Measurements from ENCODE around the gene NRXN3. TPM values are rescaled to one million over a fixed set of nuclear protein-coding genes. Genes with fewer than 3 reads are reported as not detected.

NRXN3 gene
- total RNA-seq, 1 donor, result 2.5 TPM

- Histone ChIP-seq H3K36me3 (ENCODE audit: insufficient read depth, low read length) (no peaks in the 10 kb centered on the region), H3K9me3 (ENCODE audit: low read depth, low read length) (no peaks in the 10 kb centered on the region), H3K79me2 (ENCODE audit: insufficient read depth, low read length) (no peaks in the 10 kb centered on the region), H3K4me3 (ENCODE audit: insufficient read depth, low read length) (no peak overlapping the region), H4K20me1 (ENCODE audit: insufficient read depth, low read length) (no peaks in the 10 kb centered on the region), H2AFZ (ENCODE audit: low read length) (no peak overlapping the region), H3K4me1 (ENCODE audit: insufficient read depth, low read length) (no peaks in the 10 kb centered on the region), H3K4me2 (ENCODE audit: insufficient read depth, low read length) (no peak overlapping the region), H3K27ac (ENCODE audit: low read depth, low read length) (no peak overlapping the region), H3K27me3 (ENCODE audit: insufficient read depth, low read length) (no peaks in the 10 kb centered on the region)
- peak; percentile 71 for TF ChIP-seq CTCF (IDR thresholded peaks at IDR 0.05; ENCODE audit: extremely low read depth, low read depth, low read length)
- no peak for DNase-seq (ENCODE audit: insufficient read length, low spot score, missing footprints)
Measured at GRCh38 chr14:78902010-78902623, 731.9 kb downstream of the NRXN3 start.

DNA sequence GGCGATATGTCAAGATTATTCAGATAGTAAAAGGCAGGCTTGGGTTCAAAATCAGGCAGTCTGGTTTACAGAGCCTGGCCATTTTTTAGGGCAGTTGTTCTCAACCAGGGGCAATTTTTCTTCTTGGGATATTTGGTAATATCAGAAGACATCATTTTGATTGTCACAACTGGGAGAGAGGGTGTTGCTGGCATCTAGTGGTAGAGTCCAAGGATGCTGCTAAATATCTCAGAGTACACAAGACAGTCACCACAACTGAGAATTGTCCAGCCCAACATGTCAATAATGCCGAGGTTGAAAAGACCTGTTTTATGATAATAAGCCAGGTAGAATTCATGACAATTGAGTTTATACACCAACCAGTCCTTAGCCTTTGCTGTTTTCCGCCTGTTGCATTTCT lies 733.9 kb downstream of the NRXN3 start:
- no peak for TF ChIP-seq CTCF (IDR thresholded peaks at IDR 0.05; ENCODE audit: extremely low read depth, low read depth, low read length)
- no peaks in the 10 kb centered on the region for H3K9me3 ChIP-seq (ENCODE audit: low read depth, low read length)
- H3K27ac ChIP-seq (ENCODE audit: low read depth, low read length), result no peak overlapping the region
- no peaks in the 10 kb centered on the region for H3K4me1 ChIP-seq (ENCODE audit: insufficient read depth, low read length)
- H3K36me3 ChIP-seq (ENCODE audit: insufficient read depth, low read length), result no peaks in the 10 kb centered on the region
- no peaks in the 10 kb centered on the region for H3K79me2 ChIP-seq (ENCODE audit: insufficient read depth, low read length)
- no peaks in the 10 kb centered on the region for H3K27me3 ChIP-seq (ENCODE audit: insufficient read depth, low read length)
- H3K4me2 ChIP-seq (ENCODE audit: insufficient read depth, low read length), result no peak overlapping the region
- no peak overlapping the region for H3K4me3 ChIP-seq (ENCODE audit: insufficient read depth, low read length)
- H4K20me1 ChIP-seq (ENCODE audit: insufficient read depth, low read length), result no peaks in the 10 kb centered on the region
- H2AFZ ChIP-seq (ENCODE audit: low read length), result no peak overlapping the region
- DNase-seq (ENCODE audit: insufficient read length, low spot score, missing footprints), result no peak

- Histone ChIP-seq H3K27me3 (ENCODE audit: insufficient read depth, low read length) (no peaks in the 10 kb centered on the region), H3K4me3 (ENCODE audit: insufficient read depth, low read length) (no peak overlapping the region), H3K4me1 (ENCODE audit: insufficient read depth, low read length) (no peaks in the 10 kb centered on the region)
Measured at GRCh38 chr14:78917462-78917861, 747.3 kb downstream of the NRXN3 start.

GRCh38 chr14:78921856-78922255 lies 751.7 kb downstream of the NRXN3 start:
- H3K27me3 ChIP-seq (ENCODE audit: insufficient read depth, low read length), result no peaks in the 10 kb centered on the region
- no peak overlapping the region for H3K4me3 ChIP-seq (ENCODE audit: insufficient read depth, low read length)
- no peaks in the 10 kb centered on the region for H3K4me1 ChIP-seq (ENCODE audit: insufficient read depth, low read length)
- H4K20me1 ChIP-seq (ENCODE audit: insufficient read depth, low read length), result no peaks in the 10 kb centered on the region
- no peak for DNase-seq (ENCODE audit: insufficient read length, low spot score, missing footprints)
- H3K9me3 ChIP-seq (ENCODE audit: low read depth, low read length), result no peaks in the 10 kb centered on the region
- no peak overlapping the region for H3K27ac ChIP-seq (ENCODE audit: low read depth, low read length)
- TF ChIP-seq CTCF (IDR thresholded peaks at IDR 0.05; ENCODE audit: extremely low read depth, low read depth, low read length), result no peak
- no peaks in the 10 kb centered on the region for H3K36me3 ChIP-seq (ENCODE audit: insufficient read depth, low read length)
- H2AFZ ChIP-seq (ENCODE audit: low read length), result no peak overlapping the region
- H3K4me2 ChIP-seq (ENCODE audit: insufficient read depth, low read length), result no peak overlapping the region
- no peaks in the 10 kb centered on the region for H3K79me2 ChIP-seq (ENCODE audit: insufficient read depth, low read length)

More at GRCh38 chr14:78917462-78917861, 747.3 kb downstream of the NRXN3 start:
- H2AFZ ChIP-seq (ENCODE audit: low read length), result no peak overlapping the region
- DNase-seq (ENCODE audit: insufficient read length, low spot score, missing footprints), result no peak
- H3K36me3 ChIP-seq (ENCODE audit: insufficient read depth, low read length), result no peaks in the 10 kb centered on the region
- H3K4me2 ChIP-seq (ENCODE audit: insufficient read depth, low read length), result no peak overlapping the region
- no peaks in the 10 kb centered on the region for H3K79me2 ChIP-seq (ENCODE audit: insufficient read depth, low read length)
- H3K27ac ChIP-seq (ENCODE audit: low read depth, low read length), result no peak overlapping the region
- no peaks in the 10 kb centered on the region for H4K20me1 ChIP-seq (ENCODE audit: insufficient read depth, low read length)
- TF ChIP-seq CTCF (IDR thresholded peaks at IDR 0.05; ENCODE audit: extremely low read depth, low read depth, low read length), result no peak
- H3K9me3 ChIP-seq (ENCODE audit: low read depth, low read length), result no peaks in the 10 kb centered on the region

All from osteoblast (primary cell).